ENCODE measurements around the gene GDE1.
A peak's percentile ranks its signal among the peaks of the same experiment; 100 is the strongest.
"Not testable (repeated sequence)": the region's sequence is repeated elsewhere in the genome, so short reads cannot be mapped to it uniquely, and the experiment has no call there.

GDE1 gene

DNA sequence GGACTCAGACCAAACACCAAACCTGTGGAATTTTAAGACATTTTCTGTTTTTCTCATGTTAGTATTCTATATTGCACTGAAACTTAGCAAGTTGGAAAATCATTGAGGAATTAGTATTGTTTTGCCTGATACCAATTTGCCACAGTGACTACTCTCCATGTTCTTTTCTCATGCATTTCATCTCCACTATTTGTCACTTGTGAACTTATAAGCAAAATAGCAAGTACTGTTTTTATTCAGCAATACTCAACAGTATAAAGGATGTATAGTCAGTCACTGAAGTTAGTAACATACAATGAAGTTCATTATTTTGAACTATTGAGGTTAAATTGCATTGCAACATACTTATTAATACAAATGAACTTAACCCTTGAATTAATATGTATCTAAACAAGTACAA is 27.8 kb upstream of the GDE1 start:
- Histone ChIP-seq H3K9ac (no peak overlapping the region), H3K27me3 (no peaks in the 10 kb centered on the region), H3K4me2 (no peak overlapping the region), H4K20me1 (no peaks in the 10 kb centered on the region), H3K9me3 (no peaks in the 10 kb centered on the region), H3K4me3 (no peak overlapping the region), H3K36me3 (peaks cover 65% of the 10 kb centered on the region), H3K4me1 (peaks cover 5% of the 10 kb centered on the region), H3K27ac (no peak overlapping the region)
- TF ChIP-seq Cebpa-rat (IDR thresholded peaks at IDR 0.05): no peak

DNA sequence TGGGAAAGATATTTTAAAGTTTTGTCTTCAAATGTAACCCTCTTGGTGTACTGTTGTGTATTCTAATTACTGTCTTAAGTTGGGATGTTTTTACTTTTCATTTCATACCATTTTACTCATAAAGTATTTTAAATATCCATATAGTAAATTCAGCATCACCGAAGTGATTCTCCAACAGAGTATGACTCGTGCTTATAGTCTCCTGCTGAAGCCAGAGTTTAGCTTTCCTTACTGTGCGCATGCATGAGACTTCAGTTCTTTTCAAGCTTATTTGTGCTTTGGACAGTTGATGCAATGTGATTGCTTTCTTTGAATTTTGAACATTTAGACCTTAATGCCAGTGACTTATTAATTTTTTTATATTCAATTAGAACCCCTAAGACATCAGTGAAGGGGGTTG is 26.2 kb upstream of the GDE1 start:
- Histone ChIP-seq H3K36me3 (peaks cover 73% of the 10 kb centered on the region), H3K4me1 (no peaks in the 10 kb centered on the region), H4K20me1 (no peaks in the 10 kb centered on the region)

DNA sequence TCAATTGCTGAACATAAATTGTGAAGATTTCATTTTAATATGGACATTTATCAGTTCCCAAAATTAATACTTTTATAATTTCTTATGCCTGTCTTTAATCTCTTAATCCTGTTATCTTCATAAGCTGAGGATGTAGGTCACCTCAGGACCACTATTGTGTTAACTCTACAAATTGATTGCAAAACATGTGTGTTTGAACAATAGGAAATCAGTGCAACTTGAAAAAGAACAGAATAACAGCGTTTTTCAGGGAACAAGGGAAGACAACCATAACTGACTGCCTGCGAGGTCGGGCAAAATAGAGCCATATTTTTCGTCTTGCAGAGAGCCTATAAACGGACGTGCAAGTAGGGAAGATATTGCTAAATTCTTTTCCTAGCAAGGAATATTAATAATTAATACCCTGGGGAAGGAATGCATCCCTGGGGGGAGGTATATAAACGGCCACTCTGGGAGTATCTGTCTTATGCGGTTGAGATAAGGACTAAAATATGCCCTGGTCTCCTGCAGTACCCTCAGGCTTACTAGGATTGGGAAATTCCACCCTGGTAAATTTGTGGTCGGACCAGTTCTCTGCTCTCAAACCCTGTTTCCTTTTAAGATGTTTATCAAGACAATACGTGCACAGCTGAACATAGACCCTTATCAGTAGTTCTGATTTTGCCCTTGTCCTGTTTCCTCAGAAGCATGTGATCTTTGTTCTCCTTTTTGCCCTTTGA is 21.5 kb upstream of the GDE1 start:
- H3K9me3 ChIP-seq, H3K4me2 ChIP-seq, H3K27me3 ChIP-seq, H3K9ac ChIP-seq, H3K4me3 ChIP-seq, H3K4me1 ChIP-seq, H4K20me1 ChIP-seq, H3K27ac ChIP-seq: not testable (repeated sequence)
- H3K36me3 ChIP-seq: peaks cover 90% of the 10 kb centered on the region

More for the DNA sequence above, 26.2 kb upstream of the GDE1 start:
- TF ChIP-seq Cebpa-rat (IDR thresholded peaks at IDR 0.05): no peak
- no peak overlapping the region for H3K4me2 ChIP-seq
- no peak overlapping the region for H3K9ac ChIP-seq
- no peak overlapping the region for H3K4me3 ChIP-seq
- no peak overlapping the region for H3K27ac ChIP-seq
- H3K9me3 ChIP-seq: 0 out of 2 replicates have a peak, but pooled peaks cover 3% of the 10 kb centered on the region
- no peaks in the 10 kb centered on the region for H3K27me3 ChIP-seq

DNA sequence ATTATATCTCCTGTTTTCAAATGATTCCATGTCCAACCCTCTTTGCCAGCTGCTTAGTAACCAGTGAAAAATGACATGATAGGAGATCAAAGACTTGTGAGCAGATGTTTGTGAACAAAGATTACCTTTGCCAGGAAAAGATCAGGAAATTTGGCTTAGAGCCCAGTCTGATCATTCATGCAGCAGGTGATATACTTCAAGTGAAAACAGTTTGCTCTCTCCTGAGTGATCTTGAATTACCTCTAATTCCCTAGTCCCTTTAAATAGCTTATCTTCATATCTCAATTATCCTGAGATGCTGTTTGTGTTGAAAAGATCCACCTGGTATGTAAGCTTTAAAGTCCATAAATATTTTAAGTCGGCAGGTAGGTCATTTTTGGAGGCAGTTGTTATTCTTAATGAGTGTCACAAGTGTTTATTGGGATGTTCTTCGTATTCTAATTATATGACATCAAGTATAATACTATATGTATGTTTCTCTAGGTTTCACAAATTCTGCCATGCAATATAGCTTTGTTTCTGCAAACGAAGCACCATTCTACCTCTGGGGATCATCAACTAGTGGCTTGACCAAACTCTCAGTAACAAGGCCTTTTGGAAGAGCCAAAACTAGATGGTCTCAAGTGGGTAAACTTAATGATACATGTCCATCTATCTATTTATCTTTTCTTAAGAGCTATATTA is 20.4 kb upstream of the GDE1 start:
- no peak for TF ChIP-seq Cebpa-rat (IDR thresholded peaks at IDR 0.05)
- Histone ChIP-seq H3K27ac (no peak overlapping the region), H3K4me1 (no peaks in the 10 kb centered on the region), H3K9ac (no peak overlapping the region), H3K9me3 (peaks cover 6% of the 10 kb centered on the region), H3K36me3 (peaks cover 90% of the 10 kb centered on the region), H3K27me3 (no peaks in the 10 kb centered on the region), H3K4me2 (no peak overlapping the region), H3K4me3 (no peak overlapping the region), H4K20me1 (no peaks in the 10 kb centered on the region)

DNA sequence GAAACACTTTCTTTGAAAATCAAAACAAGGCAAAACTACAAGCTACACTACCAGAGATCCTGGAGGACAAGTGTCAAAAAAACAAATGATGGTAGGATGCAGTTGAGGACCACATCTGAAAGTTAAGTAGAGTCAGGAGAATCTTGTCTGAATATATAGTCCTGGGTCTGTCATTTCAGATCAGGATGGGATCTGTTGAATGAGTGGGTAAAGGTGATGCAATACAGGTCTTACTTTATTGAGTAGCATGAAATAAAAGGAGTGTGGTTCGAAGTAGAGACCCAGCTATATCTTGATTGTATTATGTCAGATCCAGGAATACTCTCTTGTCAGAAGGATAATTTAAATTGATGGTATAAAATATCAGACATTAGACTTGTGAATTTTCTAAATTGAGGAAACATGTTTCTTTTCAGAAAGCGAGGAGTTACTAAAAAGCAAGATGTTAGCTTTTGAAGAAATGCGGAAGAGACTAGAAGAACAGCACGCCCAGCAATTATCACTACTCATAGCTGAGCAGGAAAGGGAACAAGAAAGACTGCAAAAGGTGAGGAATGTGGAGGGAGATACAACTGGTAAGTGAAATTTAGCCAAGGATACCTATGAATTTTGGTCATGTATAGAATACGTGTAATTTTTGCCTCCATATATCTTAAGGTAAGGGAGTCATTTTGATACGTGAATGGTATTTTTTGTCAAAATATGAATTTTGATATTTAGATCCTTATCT is 18.5 kb upstream of the GDE1 start:
- Histone ChIP-seq H3K4me3 (no peak overlapping the region), H3K9ac (no peak overlapping the region), H3K4me1 (no peaks in the 10 kb centered on the region), H3K4me2 (no peak overlapping the region), H3K27me3 (no peaks in the 10 kb centered on the region), H3K9me3 (peaks cover 6% of the 10 kb centered on the region), H3K27ac (no peak overlapping the region), H4K20me1 (no peaks in the 10 kb centered on the region), H3K36me3 (peaks cover 96% of the 10 kb centered on the region)
- no peak for TF ChIP-seq Cebpa-rat (IDR thresholded peaks at IDR 0.05)

DNA sequence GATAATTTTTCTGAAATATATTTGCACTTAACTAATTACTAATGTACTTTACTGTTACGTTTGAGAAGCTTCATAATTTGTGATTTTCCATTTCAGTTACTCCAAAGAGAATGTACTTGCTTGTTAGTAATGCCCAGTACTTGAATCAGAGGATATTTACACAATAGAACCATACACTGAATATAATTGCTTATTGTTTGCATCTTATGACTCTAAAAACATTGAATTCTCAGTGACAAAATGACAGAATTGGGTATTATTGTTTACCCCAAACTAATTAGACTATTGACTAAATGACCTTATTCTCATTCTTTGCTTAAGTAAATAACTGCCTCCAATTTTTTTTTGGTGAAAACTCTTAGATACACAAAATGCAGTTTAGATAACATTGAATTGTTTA is 10.7 kb upstream of the GDE1 start:
- peaks cover 74% of the 10 kb centered on the region for H3K36me3 ChIP-seq
- H4K20me1 ChIP-seq: no peaks in the 10 kb centered on the region
- H3K27me3 ChIP-seq: no peaks in the 10 kb centered on the region
- no peaks in the 10 kb centered on the region for H3K9me3 ChIP-seq
- no peak overlapping the region for H3K27ac ChIP-seq
- H3K9ac ChIP-seq: no peak overlapping the region
- TF ChIP-seq Cebpa-rat (IDR thresholded peaks at IDR 0.05): no peak
- H3K4me3 ChIP-seq: no peak overlapping the region
- no peak overlapping the region for H3K4me2 ChIP-seq
- no peaks in the 10 kb centered on the region for H3K4me1 ChIP-seq

DNA sequence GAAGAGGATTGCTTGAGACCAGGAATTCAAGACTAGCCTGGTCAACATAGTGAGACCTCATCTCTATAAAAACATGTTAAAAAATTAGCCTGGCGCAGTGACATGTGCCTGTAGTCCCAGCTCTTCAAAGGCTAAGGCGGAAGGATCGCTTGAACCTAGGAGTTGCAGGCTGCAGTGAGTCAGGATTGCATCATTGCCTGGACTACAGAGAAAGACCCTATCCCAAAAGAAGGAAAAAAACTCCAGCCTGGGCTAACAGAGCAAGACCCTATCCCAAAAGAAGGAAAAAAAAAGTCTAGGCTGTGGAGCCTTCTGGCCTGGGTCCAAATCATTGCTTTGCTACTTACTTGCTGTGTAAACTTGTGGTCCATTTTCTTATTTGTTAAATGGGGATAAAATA is 6.8 kb upstream of the GDE1 start:
- Histone ChIP-seq H3K4me1 (peaks cover 19% of the 10 kb centered on the region), H3K36me3 (peaks cover 45% of the 10 kb centered on the region)

DNA sequence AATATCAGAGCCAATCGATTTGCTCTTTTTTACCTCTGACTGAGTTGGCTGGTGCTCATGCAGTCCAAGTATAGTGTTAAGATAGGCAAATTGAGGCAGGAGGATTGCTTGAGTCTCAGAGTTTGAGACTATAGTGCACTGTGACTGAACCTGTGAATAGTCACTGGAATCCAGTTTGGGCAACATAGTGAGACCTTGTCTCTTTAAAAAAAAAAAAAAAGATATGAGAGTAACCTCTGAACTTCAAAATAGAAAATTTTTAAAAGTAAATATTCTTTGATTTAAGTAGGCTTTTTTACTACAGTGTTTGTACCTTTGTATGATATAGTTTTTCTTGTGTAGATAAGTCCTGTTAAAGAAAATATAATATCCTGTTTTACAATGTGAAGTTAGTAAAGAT is 5.3 kb upstream of the GDE1 start:
- H3K9ac ChIP-seq: no peak overlapping the region
- no peak overlapping the region for H3K4me2 ChIP-seq
- H3K4me3 ChIP-seq: no peak overlapping the region

More for the DNA sequence above, 6.8 kb upstream of the GDE1 start:
- Histone ChIP-seq H3K27me3 (no peaks in the 10 kb centered on the region), H3K9ac (no peak overlapping the region), H3K4me3 (no peak overlapping the region), H4K20me1 (no peaks in the 10 kb centered on the region), H3K4me2 (no peak overlapping the region), H3K9me3 (no peaks in the 10 kb centered on the region), H3K27ac (no peak overlapping the region)
- no peak for TF ChIP-seq Cebpa-rat (IDR thresholded peaks at IDR 0.05)

DNA sequence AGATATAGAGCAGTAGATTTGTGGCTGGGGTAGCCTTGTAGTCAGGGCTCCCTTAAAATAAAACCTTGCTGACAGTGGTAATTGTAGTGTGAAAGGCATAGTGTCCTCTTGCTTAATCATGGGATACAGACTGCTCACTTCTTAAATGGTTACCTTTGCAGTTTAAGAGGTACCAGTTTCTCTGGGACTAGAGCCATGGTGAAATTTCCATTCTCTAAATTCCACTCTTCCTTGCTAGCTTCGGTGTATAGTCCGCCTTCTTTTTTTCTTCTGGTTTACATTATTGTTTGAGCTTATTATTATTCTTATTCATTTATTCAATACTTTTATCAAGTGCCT is 3.5 kb upstream of the GDE1 start:
- H3K36me3 ChIP-seq: peaks cover 23% of the 10 kb centered on the region
- H3K4me1 ChIP-seq: peaks cover 41% of the 10 kb centered on the region
- H3K4me3 ChIP-seq: peak overlapping the region; percentile 99
- H4K20me1 ChIP-seq: peaks cover 6% of the 10 kb centered on the region; the same call in 1 of the 2 replicates
- H3K4me2 ChIP-seq: peak overlapping the region; percentile 90
- no peak for TF ChIP-seq Cebpa-rat (IDR thresholded peaks at IDR 0.05)
- H3K27ac ChIP-seq: no peak overlapping the region
- no peaks in the 10 kb centered on the region for H3K9me3 ChIP-seq
- peak overlapping the region; percentile 91; the same call in 1 of the 2 replicates for H3K9ac ChIP-seq
- no peaks in the 10 kb centered on the region for H3K27me3 ChIP-seq

More for the DNA sequence above, 5.3 kb upstream of the GDE1 start:
- Histone ChIP-seq H3K27ac (no peak overlapping the region), H3K27me3 (no peaks in the 10 kb centered on the region), H4K20me1 (no peaks in the 10 kb centered on the region), H3K9me3 (no peaks in the 10 kb centered on the region), H3K36me3 (peaks cover 36% of the 10 kb centered on the region), H3K4me1 (peaks cover 32% of the 10 kb centered on the region)
- TF ChIP-seq Cebpa-rat (IDR thresholded peaks at IDR 0.05): no peak
